HepG2 (cell line): ENCODE data around the gene PTGR1. TPM values are rescaled to one million over a fixed set of nuclear protein-coding genes. Genes with fewer than 3 reads are reported as not detected.

ENCODE experiments used
- BCLAF1 ChIP-seq: fragments of 450-650 bp; IDR thresholded peaks from 2 replicates; pipeline ENCODE4 v1.6.1; 2017; ENCODE audit warnings: mild to moderate bottlenecking
- FOSL2 ChIP-seq: sonication (generic); formaldehyde crosslinking; IDR thresholded peaks from 2 replicates; pipeline ENCODE4 v1.4.0; 2020; ENCODE audit warnings: missing genetic modification reagents
- HOXA7 ChIP-seq: sonication (generic); formaldehyde crosslinking; IDR thresholded peaks from 2 replicates; pipeline ENCODE4 v1.8.1; 2022; ENCODE audit warnings: mild to moderate bottlenecking, missing genetic modification reagents, moderate library complexity
- KLF16 ChIP-seq, 2 experiments: sonication (generic) in 1 of 2; formaldehyde crosslinking in 1 of 2; IDR thresholded peaks; 2 replicates each; pipeline versions ENCODE4 v1.6.1 to v1.8.0; 2016 to 2023; ENCODE audit warnings: missing genetic modification reagents in 2 of 2, missing compliant biosample characterization in 1 of 2
- MIER2 ChIP-seq: IDR thresholded peaks from 2 replicates; pipeline ENCODE4 v1.6.1; 2016; ENCODE audit warnings: missing biosample characterization, missing genetic modification reagents
- RFXANK ChIP-seq: IDR thresholded peaks from 2 replicates; pipeline ENCODE4 v1.6.1; 2016
- SMYD3 ChIP-seq: sonication (generic); formaldehyde crosslinking; IDR thresholded peaks from 2 replicates; pipeline ENCODE4 v1.8.1; 2023; ENCODE audit warnings: mild to moderate bottlenecking, missing genetic modification reagents
- TCF7L2 ChIP-seq: IDR thresholded peaks from 2 replicates; pipeline ENCODE4 v1.6.1; 2011; ENCODE audit warnings: mild to moderate bottlenecking, low read depth, low read length, moderate library complexity
- ZBTB7A ChIP-seq: sonication (generic); formaldehyde crosslinking; IDR thresholded peaks from 2 replicates; pipeline ENCODE4 v1.8.0; 2022; ENCODE audit warnings: mild to moderate bottlenecking, missing genetic modification reagents
- ZNF3 ChIP-seq: IDR thresholded peaks from 2 replicates; pipeline ENCODE4 v1.7.0; 2017; ENCODE audit warnings: inconsistent platforms
- ZNF44 ChIP-seq: sonication (generic); formaldehyde crosslinking; IDR thresholded peaks from 2 replicates; pipeline ENCODE4 v1.5.1; 2020; ENCODE audit warnings: mild to moderate bottlenecking, missing genetic modification reagents
- ZNF777 ChIP-seq: sonication (generic); formaldehyde crosslinking; IDR thresholded peaks from 2 replicates; pipeline ENCODE4 v1.4.0; 2020; ENCODE audit warnings: missing genetic modification reagents
- polyA plus RNA-seq, 8 experiments: library from polyadenylated mRNA; depleted of rRNA in 3 of 8; stranded (reverse) in 7 of 8; unstranded in 1 of 8; fragments of >200 nt; fragmentation: Illumina TruSeq in 4 of 8; extraction: Trizol in 4 of 8; gene quantifications; 2 replicates each; pipeline versions ENCODE4 v1.2.1 to v1.2.3, GENCODE V29; 2011 to 2016; ENCODE audit warnings: low read depth in 4 of 8, missing spikeins in 1 of 8, mixed read lengths in 1 of 8; ENCODE audit not compliant: insufficient read depth in 1 of 8
- total RNA-seq, 5 experiments: library from RNA; depleted of rRNA; stranded (reverse); fragments of >200 nt; fragmentation: Illumina TruSeq; extraction: Trizol; gene quantifications; 2 replicates each; pipeline ENCODE4 v1.2.3, GENCODE V29; 2016; ENCODE audit warnings: low read depth in 1 of 5
- TF ChIP-seq, protein P1 (sequence below): sonication (generic); formaldehyde crosslinking; IDR thresholded peaks from 2 replicates; pipeline ENCODE4 v1.4.0; 2020; ENCODE audit warnings: missing genetic modification reagents
- TF ChIP-seq, protein P2 (sequence below): sonication (generic); formaldehyde crosslinking; IDR thresholded peaks from 2 replicates; pipeline ENCODE4 v1.8.1; 2023; ENCODE audit warnings: missing genetic modification reagents, inconsistent platforms, borderline replicate concordance
- TF ChIP-seq, protein P3 (sequence below): sonication (generic); formaldehyde crosslinking; IDR thresholded peaks from 2 replicates; pipeline ENCODE4 v1.4.0; 2020; ENCODE audit warnings: missing genetic modification reagents
- TF ChIP-seq, protein P4 (sequence below): sonication (generic); formaldehyde crosslinking; IDR thresholded peaks from 2 replicates; pipeline ENCODE4 v1.5.0; 2020; ENCODE audit warnings: mild to moderate bottlenecking, missing genetic modification reagents
- TF ChIP-seq, protein P5 (sequence below): sonication (generic); formaldehyde crosslinking; conservative IDR thresholded peaks from 2 replicates; pipeline ENCODE4 v1.8.0; 2022; ENCODE audit warnings: low read depth, missing genetic modification reagents

The PTGR1 gene
- total and polyA plus RNA-seq, 2 of the 13 experiments (the other 11 are each of a cell fraction or from before 2014, with no cell fraction given) = 6.0 to 15.8 TPM

GRCh38 chr9:111599092-111599954 is at the start of gene PTGR1 (continued):
- TF ChIP-seq ZNF44 (CRISPR knock-in tag) (no peak), SMYD3 (CRISPR knock-in tag) (no peak), KLF16 (CRISPR knock-in tag; IDR thresholded peaks at IDR 0.05) (no peak), BCLAF1 (no peak), RFXANK (CRISPR knock-in tag) (no peak), TCF7L2 (no peak), ZNF3 (CRISPR knock-in tag) (no peak), ZNF777 (CRISPR knock-in tag) (peak; percentile 32; the same call in 1 of the 2 replicates), MIER2 (no peak), ZBTB7A (CRISPR knock-in tag) (no peak), FOSL2 (CRISPR knock-in tag) (peak; percentile 10; the same call in 1 of the 2 replicates), HOXA7 (CRISPR knock-in tag) (no peak)
- TF ChIP-seq, protein P1, sequence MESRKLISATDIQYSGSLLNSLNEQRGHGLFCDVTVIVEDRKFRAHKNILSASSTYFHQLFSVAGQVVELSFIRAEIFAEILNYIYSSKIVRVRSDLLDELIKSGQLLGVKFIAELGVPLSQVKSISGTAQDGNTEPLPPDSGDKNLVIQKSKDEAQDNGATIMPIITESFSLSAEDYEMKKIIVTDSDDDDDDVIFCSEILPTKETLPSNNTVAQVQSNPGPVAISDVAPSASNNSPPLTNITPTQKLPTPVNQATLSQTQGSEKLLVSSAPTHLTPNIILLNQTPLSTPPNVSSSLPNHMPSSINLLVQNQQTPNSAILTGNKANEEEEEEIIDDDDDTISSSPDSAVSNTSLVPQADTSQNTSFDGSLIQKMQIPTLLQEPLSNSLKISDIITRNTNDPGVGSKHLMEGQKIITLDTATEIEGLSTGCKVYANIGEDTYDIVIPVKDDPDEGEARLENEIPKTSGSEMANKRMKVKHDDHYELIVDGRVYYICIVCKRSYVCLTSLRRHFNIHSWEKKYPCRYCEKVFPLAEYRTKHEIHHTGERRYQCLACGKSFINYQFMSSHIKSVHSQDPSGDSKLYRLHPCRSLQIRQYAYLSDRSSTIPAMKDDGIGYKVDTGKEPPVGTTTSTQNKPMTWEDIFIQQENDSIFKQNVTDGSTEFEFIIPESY (CRISPR knock-in tag) = peak; percentile 76
- TF ChIP-seq, protein P2, sequence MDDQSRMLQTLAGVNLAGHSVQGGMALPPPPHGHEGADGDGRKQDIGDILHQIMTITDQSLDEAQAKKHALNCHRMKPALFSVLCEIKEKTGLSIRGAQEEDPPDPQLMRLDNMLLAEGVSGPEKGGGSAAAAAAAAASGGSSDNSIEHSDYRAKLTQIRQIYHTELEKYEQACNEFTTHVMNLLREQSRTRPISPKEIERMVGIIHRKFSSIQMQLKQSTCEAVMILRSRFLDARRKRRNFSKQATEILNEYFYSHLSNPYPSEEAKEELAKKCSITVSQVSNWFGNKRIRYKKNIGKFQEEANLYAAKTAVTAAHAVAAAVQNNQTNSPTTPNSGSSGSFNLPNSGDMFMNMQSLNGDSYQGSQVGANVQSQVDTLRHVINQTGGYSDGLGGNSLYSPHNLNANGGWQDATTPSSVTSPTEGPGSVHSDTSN = no peak
- TF ChIP-seq, protein P3, sequence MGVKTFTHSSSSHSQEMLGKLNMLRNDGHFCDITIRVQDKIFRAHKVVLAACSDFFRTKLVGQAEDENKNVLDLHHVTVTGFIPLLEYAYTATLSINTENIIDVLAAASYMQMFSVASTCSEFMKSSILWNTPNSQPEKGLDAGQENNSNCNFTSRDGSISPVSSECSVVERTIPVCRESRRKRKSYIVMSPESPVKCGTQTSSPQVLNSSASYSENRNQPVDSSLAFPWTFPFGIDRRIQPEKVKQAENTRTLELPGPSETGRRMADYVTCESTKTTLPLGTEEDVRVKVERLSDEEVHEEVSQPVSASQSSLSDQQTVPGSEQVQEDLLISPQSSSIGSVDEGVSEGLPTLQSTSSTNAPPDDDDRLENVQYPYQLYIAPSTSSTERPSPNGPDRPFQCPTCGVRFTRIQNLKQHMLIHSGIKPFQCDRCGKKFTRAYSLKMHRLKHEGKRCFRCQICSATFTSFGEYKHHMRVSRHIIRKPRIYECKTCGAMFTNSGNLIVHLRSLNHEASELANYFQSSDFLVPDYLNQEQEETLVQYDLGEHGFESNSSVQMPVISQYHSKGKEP (CRISPR knock-in tag) = no peak
- TF ChIP-seq, protein P4, sequence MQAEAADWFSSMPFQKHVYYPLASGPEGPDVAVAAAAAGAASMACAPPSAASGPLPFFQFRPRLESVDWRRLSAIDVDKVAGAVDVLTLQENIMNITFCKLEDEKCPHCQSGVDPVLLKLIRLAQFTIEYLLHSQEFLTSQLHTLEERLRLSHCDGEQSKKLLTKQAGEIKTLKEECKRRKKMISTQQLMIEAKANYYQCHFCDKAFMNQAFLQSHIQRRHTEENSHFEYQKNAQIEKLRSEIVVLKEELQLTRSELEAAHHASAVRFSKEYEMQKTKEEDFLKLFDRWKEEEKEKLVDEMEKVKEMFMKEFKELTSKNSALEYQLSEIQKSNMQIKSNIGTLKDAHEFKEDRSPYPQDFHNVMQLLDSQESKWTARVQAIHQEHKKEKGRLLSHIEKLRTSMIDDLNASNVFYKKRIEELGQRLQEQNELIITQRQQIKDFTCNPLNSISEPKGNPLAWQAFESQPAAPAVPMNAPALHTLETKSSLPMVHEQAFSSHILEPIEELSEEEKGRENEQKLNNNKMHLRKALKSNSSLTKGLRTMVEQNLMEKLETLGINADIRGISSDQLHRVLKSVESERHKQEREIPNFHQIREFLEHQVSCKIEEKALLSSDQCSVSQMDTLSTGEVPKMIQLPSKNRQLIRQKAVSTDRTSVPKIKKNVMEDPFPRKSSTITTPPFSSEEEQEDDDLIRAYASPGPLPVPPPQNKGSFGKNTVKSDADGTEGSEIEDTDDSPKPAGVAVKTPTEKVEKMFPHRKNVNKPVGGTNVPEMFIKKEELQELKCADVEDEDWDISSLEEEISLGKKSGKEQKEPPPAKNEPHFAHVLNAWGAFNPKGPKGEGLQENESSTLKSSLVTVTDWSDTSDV (CRISPR knock-in tag) = no peak
- TF ChIP-seq, protein P5, sequence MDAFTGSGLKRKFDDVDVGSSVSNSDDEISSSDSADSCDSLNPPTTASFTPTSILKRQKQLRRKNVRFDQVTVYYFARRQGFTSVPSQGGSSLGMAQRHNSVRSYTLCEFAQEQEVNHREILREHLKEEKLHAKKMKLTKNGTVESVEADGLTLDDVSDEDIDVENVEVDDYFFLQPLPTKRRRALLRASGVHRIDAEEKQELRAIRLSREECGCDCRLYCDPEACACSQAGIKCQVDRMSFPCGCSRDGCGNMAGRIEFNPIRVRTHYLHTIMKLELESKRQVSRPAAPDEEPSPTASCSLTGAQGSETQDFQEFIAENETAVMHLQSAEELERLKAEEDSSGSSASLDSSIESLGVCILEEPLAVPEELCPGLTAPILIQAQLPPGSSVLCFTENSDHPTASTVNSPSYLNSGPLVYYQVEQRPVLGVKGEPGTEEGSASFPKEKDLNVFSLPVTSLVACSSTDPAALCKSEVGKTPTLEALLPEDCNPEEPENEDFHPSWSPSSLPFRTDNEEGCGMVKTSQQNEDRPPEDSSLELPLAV (CRISPR knock-in tag) = no peak
